GM19438 (cell line): Measurements from ENCODE around the gene FBXO7.

Experiments
- ATAC-seq: cut with Tn5 transposase; IDR thresholded peaks from one replicate; pipeline ENCODE4 v1.9.1; 2021; ENCODE audit warnings: low read depth; ENCODE audit not compliant: unreplicated experiment

FBXO7 gene

DNA sequence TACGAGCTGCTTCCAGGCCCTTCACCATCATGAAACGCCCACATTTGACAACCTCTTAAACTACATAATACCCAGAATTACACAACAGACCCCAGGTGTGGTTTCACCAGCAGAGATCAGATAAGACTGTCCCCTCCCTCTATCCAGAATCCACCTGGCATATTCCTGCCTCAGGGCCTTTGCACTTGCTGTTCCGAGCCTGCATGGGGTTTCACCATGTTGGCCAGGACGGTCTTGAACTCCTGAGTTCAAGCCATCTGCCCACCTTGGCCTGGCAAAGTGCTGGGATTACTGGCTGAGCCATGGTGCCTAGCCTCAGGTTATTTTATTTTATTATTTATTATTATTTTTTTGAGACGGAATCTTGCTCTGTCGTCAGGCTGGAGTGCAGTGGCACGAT is 73.4 kb downstream of the FBXO7 start:
- ATAC-seq, result no peak
